Stimulated activated CD4-positive, alpha-beta T cell treated with anti-CD3 and anti-CD28 coated beads, TNF-alpha, amount 100 ng/mL, for 4 hours (primary cell): ENCODE measurements around the gene ARHGAP27.
A peak's percentile ranks its signal among the peaks of the same experiment; 100 is the strongest.
"Not testable (repeated sequence)": the region's sequence is repeated elsewhere in the genome, so short reads cannot be mapped to it uniquely, and the experiment has no call there.

Experiments
- DNase-seq, 3 experiments: peaks; one replicate each; pipeline ENCODE4 v3.0.0-alpha.2; 2020; ENCODE audit warnings: low read depth in 3 of 3

The ARHGAP27 gene

DNA sequence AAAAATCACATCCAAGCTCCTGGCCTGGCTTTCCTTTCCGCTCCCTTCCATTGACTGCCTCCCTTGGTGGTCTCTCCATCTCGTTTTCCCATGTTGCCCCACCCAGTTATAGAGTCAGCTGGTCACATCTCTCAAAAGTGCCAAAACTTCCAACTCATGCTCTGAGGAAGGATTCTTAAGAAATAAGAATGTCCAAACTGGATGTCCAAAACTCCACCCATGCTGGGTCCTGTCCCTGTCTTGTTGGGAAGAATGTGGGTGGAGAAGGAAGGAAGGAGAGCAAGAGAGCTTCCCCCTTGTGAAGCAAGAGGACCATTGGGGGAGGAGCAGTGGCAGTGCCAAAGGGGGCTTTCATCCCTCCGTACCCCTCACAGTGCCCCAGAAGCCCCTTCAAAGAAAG lies 71.2 kb downstream of the ARHGAP27 start:
- no peak for DNase-seq

DNA sequence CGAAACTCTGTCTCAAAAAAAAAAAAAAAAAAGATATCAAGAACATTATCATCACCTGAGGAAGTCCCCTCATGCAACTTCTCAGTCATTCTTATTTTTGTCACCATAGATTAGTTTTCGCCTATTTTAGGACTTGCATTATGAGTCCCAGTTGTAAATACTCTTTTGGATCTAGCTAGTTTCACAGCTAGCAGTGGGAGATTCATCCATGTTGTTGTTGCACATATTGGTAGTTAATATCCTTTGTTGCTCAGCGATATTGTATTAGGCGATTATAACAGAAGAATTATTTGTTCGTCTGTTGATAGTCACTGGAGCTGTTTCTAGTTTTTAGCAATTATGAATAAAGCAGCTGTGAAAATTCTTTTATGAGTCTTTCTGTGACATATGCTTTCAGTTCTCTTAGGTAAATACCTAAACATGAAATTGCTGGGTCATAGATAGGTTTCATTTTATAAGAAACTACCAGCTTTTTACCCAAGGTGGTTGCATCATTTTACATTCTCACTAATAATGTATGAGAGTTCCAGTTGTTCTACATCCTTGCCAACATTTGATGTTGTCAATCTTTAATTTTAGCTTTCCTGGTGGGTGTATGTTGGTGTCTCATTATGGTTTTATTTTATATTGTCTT lies 75.2 kb downstream of the ARHGAP27 start:
- DNase-seq, result no peak

DNA sequence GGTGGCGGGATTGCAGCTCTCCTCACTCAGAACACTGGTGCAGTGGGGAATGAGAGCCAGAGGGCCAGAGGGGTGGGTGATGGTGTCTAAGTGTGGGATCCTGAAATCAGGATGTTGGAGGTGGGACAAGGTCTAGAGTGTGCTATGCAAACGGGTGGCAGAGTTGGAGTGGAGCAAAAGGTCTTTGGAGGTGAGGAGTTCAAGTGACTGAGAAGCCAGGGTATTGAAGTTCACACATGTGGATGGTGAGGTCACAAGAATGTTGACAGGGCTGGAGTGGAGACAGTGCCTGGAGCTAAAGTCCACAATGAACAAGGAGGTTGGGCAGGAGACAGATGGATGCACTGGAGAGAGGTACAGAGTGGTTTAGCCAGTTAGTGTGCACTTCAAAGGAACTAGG lies 77.6 kb downstream of the ARHGAP27 start:
- no peak for DNase-seq

DNA sequence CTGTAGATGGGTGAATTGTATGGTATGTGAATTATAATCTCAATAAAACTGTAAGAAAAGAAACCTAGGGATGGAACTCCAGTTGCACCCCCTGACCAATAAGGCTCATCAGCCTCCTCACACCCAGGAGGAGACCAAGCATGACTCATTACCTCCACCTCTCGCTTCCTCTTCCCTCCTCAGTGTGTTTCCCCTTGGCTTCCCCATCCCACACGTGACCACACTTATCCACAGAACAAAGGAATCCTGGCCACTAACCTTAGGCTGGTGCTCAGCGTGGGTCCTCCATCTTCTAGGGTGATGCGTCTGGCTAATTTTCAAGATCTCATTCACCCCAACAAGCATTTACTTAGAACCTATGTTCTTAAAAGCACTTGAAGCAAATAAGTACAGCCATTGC lies 79.6 kb downstream of the ARHGAP27 start:
- DNase-seq, result peak in 2 of 3 experiments; percentile 6 to 10

DNA sequence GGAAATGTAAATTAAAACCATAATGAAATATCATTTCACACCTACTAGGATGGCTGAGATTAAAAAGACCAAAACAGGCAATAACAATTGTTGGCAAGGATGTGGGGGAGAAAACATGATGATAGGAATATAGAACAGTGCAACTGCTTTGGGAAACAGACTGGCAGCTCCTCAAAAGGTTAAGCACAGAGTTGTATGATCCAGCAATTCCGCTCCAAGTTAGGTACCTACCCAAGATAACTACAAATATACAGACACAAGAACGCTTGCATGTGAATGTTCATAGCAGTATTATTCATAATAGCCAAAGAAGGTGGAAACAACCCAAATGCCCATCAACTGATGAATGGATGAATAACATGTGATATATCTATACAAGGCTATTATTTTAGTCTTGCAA lies 80.8 kb downstream of the ARHGAP27 start:
- DNase-seq, result no peak

DNA sequence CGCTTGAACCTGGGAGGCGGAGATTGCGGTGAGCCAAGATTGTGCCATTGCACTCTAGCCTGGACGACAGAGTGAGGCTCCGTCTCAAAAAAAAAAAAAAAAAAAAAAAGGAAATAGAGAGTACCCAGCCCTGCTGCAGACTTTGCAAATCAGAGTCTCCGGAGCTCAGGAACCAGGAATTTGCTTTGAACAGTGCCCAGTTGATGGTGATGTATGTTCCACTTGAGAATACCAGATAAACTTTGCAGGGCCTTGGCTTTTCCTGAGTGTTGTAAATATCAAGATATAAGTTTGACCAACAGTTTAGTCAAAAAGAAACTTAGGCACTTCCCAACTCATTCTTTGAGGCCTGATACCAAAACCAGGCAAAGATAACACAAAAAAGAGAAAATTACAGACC lies 85.2 kb downstream of the ARHGAP27 start:
- no peak for DNase-seq

DNA sequence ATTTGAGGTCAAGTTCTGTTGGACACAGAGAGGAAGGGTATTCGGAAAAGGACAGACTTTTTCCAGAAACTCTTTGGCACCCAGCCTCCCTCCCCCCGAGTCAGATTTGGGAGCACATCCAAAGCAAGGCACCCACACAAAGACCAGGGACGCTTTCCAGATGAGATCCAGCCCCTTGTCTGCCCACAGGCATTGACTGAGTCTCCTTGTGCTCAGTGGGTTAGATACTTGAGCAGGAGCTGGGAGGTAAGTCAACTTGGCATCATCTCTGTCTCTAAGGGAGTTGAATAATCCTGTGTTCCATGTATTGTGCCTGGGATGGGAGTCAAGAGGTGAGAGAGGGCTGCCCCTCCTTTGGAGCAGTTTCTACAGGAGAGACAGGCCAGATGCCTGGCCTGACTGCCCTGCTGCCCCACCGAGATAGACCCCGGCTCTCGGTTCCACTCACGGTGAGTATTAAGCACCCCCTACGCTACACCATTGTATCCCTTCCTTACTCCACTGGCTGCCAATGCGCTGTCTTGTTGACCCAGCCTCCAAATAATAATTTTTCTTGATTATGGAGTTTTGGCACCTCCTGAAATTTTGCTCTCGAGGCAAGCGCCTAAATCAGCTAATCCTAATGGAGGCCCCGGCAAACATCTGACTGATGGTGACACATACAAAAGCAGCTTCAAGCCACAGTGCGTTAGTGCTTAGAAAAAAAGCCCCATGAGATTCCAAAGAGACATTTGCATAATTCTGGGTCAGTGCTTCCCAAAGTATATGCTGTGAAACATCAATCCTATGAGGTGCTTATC lies 86.3 kb downstream of the ARHGAP27 start:
- DNase-seq, result no peak

DNA sequence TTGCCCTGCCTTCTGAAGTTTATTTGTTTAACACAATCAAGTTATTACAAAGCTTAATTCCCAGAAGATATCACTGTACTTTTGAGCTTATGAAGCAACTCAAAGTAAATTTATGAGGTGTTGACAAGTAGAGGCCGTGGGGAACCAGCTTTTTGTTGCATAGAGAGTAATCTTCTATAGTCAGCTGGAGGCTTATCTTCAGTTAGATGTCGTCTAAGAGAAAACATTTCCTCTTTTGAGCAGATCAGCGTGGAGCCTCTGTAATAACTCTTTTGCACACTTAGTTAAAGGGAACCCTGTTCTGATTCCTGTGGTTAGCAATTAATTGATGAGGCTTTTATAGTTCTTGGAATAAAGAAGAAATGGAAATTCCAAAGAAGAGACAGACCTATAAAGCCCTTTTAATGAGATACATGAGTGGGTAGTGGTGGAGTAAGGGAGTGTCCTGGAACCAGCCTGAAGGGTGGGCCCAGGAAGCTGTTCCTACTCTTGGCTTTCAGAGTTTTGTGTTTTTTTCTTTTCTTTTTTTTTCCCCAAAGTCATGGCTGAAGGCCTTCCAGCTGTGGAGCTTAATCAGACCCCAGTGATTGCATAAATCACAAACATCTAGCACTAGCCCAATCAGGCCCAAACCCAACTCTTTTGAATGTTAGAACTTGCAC lies 87.0 kb downstream of the ARHGAP27 start:
- no peak for DNase-seq

DNA sequence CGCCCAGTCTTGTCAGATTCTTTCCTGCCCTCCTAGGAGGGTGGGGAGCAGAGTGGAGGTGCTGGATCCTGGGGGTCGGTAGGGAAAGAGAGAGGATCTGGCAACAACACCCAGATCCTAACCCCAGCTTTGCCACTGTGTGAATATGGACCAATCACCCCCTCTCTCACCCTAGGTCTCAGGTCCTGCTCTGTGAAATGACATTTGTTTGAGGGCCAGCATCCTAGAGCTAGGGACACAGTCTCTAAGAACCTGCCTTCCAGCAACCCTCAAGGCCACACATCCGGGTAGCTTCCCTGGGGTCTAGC lies 87.5 kb downstream of the ARHGAP27 start:
- no peak for DNase-seq

DNA sequence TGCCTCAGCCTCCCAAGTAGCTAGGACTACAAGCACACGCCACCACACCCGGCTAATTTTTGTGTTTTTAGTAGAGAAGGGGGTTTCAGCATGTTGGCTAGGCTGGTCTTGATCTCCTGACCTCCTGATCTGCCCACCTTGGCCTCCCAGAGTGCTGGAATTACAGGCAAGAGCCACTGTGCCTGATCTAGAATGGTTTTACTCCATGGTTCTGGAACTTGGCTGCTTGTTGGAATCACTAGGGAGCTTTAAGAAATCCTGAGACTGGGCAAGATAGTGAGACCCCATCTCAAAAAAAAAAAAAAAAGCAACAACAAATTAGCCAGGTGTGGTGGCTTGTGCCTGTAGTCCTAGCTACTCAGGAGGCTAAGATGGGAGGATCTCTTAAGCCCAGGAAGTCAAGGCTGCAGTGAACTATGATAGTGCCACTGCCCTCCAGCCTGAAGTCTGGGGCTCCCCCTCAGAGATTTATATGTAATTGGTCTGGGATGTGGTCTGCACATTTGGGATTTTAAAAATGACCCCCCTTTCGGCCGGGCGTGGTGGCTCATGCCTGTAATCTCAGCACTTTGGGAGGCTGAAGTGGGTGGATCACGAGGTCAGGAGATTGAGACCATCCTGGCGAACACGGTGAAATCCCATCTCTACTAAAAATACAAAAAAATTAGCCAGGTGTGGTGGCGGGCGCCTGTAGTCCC lies 88.6 kb downstream of the ARHGAP27 start:
- not testable (repeated sequence) for DNase-seq
